HFFc6 (cell line): Measurements from ENCODE around the gene PSMG4. TPM values are rescaled to one million over a fixed set of nuclear protein-coding genes. Genes with fewer than 3 reads are reported as not detected.

ENCODE experiments used
- DNase-seq: peaks from one replicate; pipeline ENCODE4 v3.0.0-alpha.2; 2018
- H3K27ac Mint-ChIP-seq: 2 replicates; pipeline ENCODE4 v1.8.0; 2020; ENCODE audit warnings: mild to moderate bottlenecking, mixed read lengths
- H3K27me3 Mint-ChIP-seq: 2 replicates; pipeline ENCODE4 v1.8.0; 2021; ENCODE audit warnings: mild to moderate bottlenecking, moderate library complexity, mixed read lengths; ENCODE audit not compliant: insufficient read depth
- H3K36me3 Mint-ChIP-seq: 2 replicates; pipeline ENCODE4 v1.8.0; 2021; ENCODE audit warnings: low read depth, mixed read lengths
- H3K4me1 Mint-ChIP-seq: 2 replicates; pipeline ENCODE4 v1.8.0; 2020; ENCODE audit warnings: low read depth, mixed read lengths
- H3K4me3 Mint-ChIP-seq: 2 replicates; pipeline ENCODE4 v1.8.0; 2020; ENCODE audit warnings: mild to moderate bottlenecking, moderate library complexity, mixed read lengths
- H3K9me3 Mint-ChIP-seq: 2 replicates; pipeline ENCODE4 v1.8.0; 2020; ENCODE audit warnings: mild to moderate bottlenecking, mixed read lengths
- CTCF ChIP-seq: fragments of 200-600 bp; sonication (generic); IDR thresholded peaks from 2 replicates; pipeline ENCODE4 v1.5.0; 2021; ENCODE audit warnings: antibody characterized with exemption, mild to moderate bottlenecking
- total RNA-seq, 6 experiments: library from RNA; stranded (reverse); fragmentation: NEBNext Ultra II Directional; extraction: Animal tissue kit (Norgen Biotek cat#: 25700); gene quantifications; 2 replicates in 1 of 6; 3 replicates in 5 of 6; pipeline ENCODE4 v1.2.3, GENCODE V29; 2021

PSMG4 gene
- total RNA-seq, 6 experiments from 2014 or later, result 14.9 to 20.1 (median 17.6) TPM

GRCh38 chr6:3310051-3310448, 51.3 kb downstream of the PSMG4 start:
- no peak for TF ChIP-seq CTCF

GRCh38 chr6:3310703-3311102, 52.0 kb downstream of the PSMG4 start:
- H3K27me3 Mint-ChIP-seq, result peaks cover 55% of the 10 kb centered on the region
- H3K9me3 Mint-ChIP-seq, result peaks cover 4% of the 10 kb centered on the region
- no peak for DNase-seq
- H3K27ac Mint-ChIP-seq, result no peak overlapping the region
- H3K36me3 Mint-ChIP-seq, result peaks cover 2% of the 10 kb centered on the region
- no peak overlapping the region for H3K4me3 Mint-ChIP-seq
- no peaks in the 10 kb centered on the region for H3K4me1 Mint-ChIP-seq
- no peak for TF ChIP-seq CTCF

More at GRCh38 chr6:3310051-3310448, 51.3 kb downstream of the PSMG4 start:
- peaks cover 56% of the 10 kb centered on the region for H3K27me3 Mint-ChIP-seq
- no peak overlapping the region for H3K4me3 Mint-ChIP-seq
- no peaks in the 10 kb centered on the region for H3K4me1 Mint-ChIP-seq
- peaks cover 7% of the 10 kb centered on the region for H3K9me3 Mint-ChIP-seq
- H3K36me3 Mint-ChIP-seq, result peaks cover 7% of the 10 kb centered on the region
- no peak for DNase-seq
- H3K27ac Mint-ChIP-seq, result no peak overlapping the region

GRCh38 chr6:3311826-3312225, 53.1 kb downstream of the PSMG4 start:
- Mint-ChIP-seq H3K27ac (no peak overlapping the region), H3K4me1 (no peaks in the 10 kb centered on the region), H3K36me3 (no peaks in the 10 kb centered on the region), H3K4me3 (no peak overlapping the region), H3K27me3 (peaks cover 44% of the 10 kb centered on the region), H3K9me3 (no peaks in the 10 kb centered on the region)
- no peak for DNase-seq
- no peak for TF ChIP-seq CTCF

GRCh38 chr6:3312604-3313231, 54.0 kb downstream of the PSMG4 start:
- H3K27me3 Mint-ChIP-seq, result peaks cover 45% of the 10 kb centered on the region
- H3K9me3 Mint-ChIP-seq, result no peaks in the 10 kb centered on the region
- no peak overlapping the region for H3K4me3 Mint-ChIP-seq
- H3K4me1 Mint-ChIP-seq, result no peaks in the 10 kb centered on the region
- H3K27ac Mint-ChIP-seq, result no peak overlapping the region
- no peaks in the 10 kb centered on the region for H3K36me3 Mint-ChIP-seq
- no peak for DNase-seq
- TF ChIP-seq CTCF, result no peak

GRCh38 chr6:3314176-3314575, 55.4 kb downstream of the PSMG4 start:
- Mint-ChIP-seq H3K27me3 (peaks cover 48% of the 10 kb centered on the region), H3K36me3 (no peaks in the 10 kb centered on the region), H3K4me3 (no peak overlapping the region), H3K27ac (no peak overlapping the region), H3K9me3 (no peaks in the 10 kb centered on the region), H3K4me1 (no peaks in the 10 kb centered on the region)
- no peak for TF ChIP-seq CTCF
- DNase-seq, result no peak
